HEK293 (cell line): ENCODE measurements around the gene ZNF521.

ENCODE experiments used
- YY2 ChIP-seq: fragments of 450-650 bp; formaldehyde crosslinking; IDR thresholded peaks from 2 replicates; pipeline ENCODE4 v1.5.1; 2016; ENCODE audit warnings: missing biosample characterization, missing genetic modification characterization
- ZIC2 ChIP-seq: fragments of 450-650 bp; formaldehyde crosslinking; IDR thresholded peaks from 2 replicates; pipeline ENCODE4 v1.5.1; 2016; ENCODE audit warnings: missing biosample characterization, missing genetic modification characterization
- ZNF324 ChIP-seq: fragments of 450-650 bp; formaldehyde crosslinking; IDR thresholded peaks from 2 replicates; pipeline ENCODE4 v1.5.1; 2016; ENCODE audit warnings: missing biosample characterization, missing genetic modification characterization
- ZNF707 ChIP-seq: fragments of 450-650 bp; formaldehyde crosslinking; IDR thresholded peaks from 2 replicates; pipeline ENCODE4 v1.5.1; 2016; ENCODE audit warnings: missing biosample characterization, missing genetic modification characterization

- TF ChIP-seq ZIC2 (tag by site-specific recombination), result no peak
- TF ChIP-seq ZNF324 (tag by site-specific recombination), result no peak
- TF ChIP-seq ZNF707, result no peak
- no peak for TF ChIP-seq YY2 (tag by site-specific recombination)
Observed at GRCh38 chr18:25281556-25281955, 70.4 kb downstream of the ZNF521 start.
